IPS DF 4.7 (cell line): ENCODE measurements around the gene TMBIM6.
"Not testable (repeated sequence)": the region's sequence is repeated elsewhere in the genome, so short reads cannot be mapped to it uniquely, and the experiment has no call there.

ENCODE experiments used
- DNase-seq: peaks from one replicate; pipeline ENCODE4 v3.0.0-alpha.2; 2013; ENCODE audit warnings: low spot score; ENCODE audit errors: extremely low read depth

The TMBIM6 gene

GRCh38 chr12:49728446-49728845 lies 12.9 kb upstream of the TMBIM6 start:
- no peak for DNase-seq

GRCh38 chr12:49730050-49730449 lies 11.3 kb upstream of the TMBIM6 start:
- no peak for DNase-seq

- DNase-seq, result no peak
Measured at GRCh38 chr12:49730568-49731101, 10.7 kb upstream of the TMBIM6 start.

- DNase-seq, result peak; percentile 14
Measured at GRCh38 chr12:49733219-49734017, 7.9 kb upstream of the TMBIM6 start.

GRCh38 chr12:49734900-49735299 lies 6.5 kb upstream of the TMBIM6 start:
- not testable (repeated sequence) for DNase-seq

GRCh38 chr12:49738721-49739120 lies 2.6 kb upstream of the TMBIM6 start:
- not testable (repeated sequence) for DNase-seq

GRCh38 chr12:49740277-49740676 lies 1.1 kb upstream of the TMBIM6 start:
- DNase-seq, result not testable (repeated sequence)

GRCh38 chr12:49741882-49742620 lies 694 bp downstream of the TMBIM6 start:
- no peak for DNase-seq

- no peak for DNase-seq
Measured at GRCh38 chr12:49744363-49744885, 3.1 kb downstream of the TMBIM6 start.

GRCh38 chr12:49748306-49748705 lies 6.9 kb downstream of the TMBIM6 start:
- no peak for DNase-seq

GRCh38 chr12:49748800-49749199 lies 7.4 kb downstream of the TMBIM6 start:
- DNase-seq, result no peak

- no peak for DNase-seq
Measured at GRCh38 chr12:49750027-49750995, 9.0 kb downstream of the TMBIM6 start.

- DNase-seq, result no peak
Measured at GRCh38 chr12:49750996-49751393, 9.6 kb downstream of the TMBIM6 start.

- no peak for DNase-seq
Measured at GRCh38 chr12:49761677-49762467, 20.5 kb downstream of the TMBIM6 start.

- no peak for DNase-seq
Measured at GRCh38 chr12:49762468-49762847, 21.1 kb downstream of the TMBIM6 start.

- no peak for DNase-seq
Measured at GRCh38 chr12:49763006-49763591, 21.7 kb downstream of the TMBIM6 start.

- no peak for DNase-seq
Measured at GRCh38 chr12:49764126-49764525, 22.8 kb downstream of the TMBIM6 start.

- no peak for DNase-seq
Measured at GRCh38 chr12:49766115-49766455, 24.7 kb downstream of the TMBIM6 start.

GRCh38 chr12:49767333-49767732 lies 26.0 kb downstream of the TMBIM6 start:
- DNase-seq, result no peak

- not testable (repeated sequence) for DNase-seq
Measured at GRCh38 chr12:49773102-49773501, 31.7 kb downstream of the TMBIM6 start.
